Measurements from ENCODE around the gene CATSPERD.
A peak's percentile ranks its signal among the peaks of the same experiment; 100 is the strongest.

The CATSPERD gene

GRCh38 chr19:5719961-5720790, at the start of gene CATSPERD, which contains the start of gene LONP1:
TSS of gene CATSPERD (plus strand) at chr19:5720637. CDS start at chr19:5720738, 101 bp downstream.
TSS of gene LONP1 (minus strand) at chr19:5720146. CDS start at chr19:5720132, 14 bp downstream.
- peak; percentile 99 for DNase-seq

- DNase-seq: no peak
Observed at GRCh38 chr19:5671600-5671999, 48.8 kb upstream of the CATSPERD start.

- no peak for DNase-seq
Observed at GRCh38 chr19:5672708-5673459, 47.6 kb upstream of the CATSPERD start.

- no peak for DNase-seq
Observed at GRCh38 chr19:5673752-5674151, 46.7 kb upstream of the CATSPERD start.

GRCh38 chr19:5674714-5675113, 45.7 kb upstream of the CATSPERD start:
- no peak for DNase-seq

GRCh38 chr19:5676105-5676771, 44.2 kb upstream of the CATSPERD start:
- no peak for DNase-seq

- DNase-seq: no peak
Observed at GRCh38 chr19:5676772-5677105, 43.7 kb upstream of the CATSPERD start.

- no peak for DNase-seq
Observed at GRCh38 chr19:5677136-5677535, 43.3 kb upstream of the CATSPERD start.

- no peak for DNase-seq
Observed at GRCh38 chr19:5677580-5677979, 42.9 kb upstream of the CATSPERD start.

GRCh38 chr19:5678071-5678718, 42.2 kb upstream of the CATSPERD start:
- DNase-seq: no peak

GRCh38 chr19:5679289-5680083, 41.0 kb upstream of the CATSPERD start:
- DNase-seq: no peak

- DNase-seq: no peak
Observed at GRCh38 chr19:5680084-5680436, 40.4 kb upstream of the CATSPERD start.

- DNase-seq: peak; percentile 98
Observed at GRCh38 chr19:5680437-5681368, 39.7 kb upstream of the CATSPERD start, which contains the start of the genes HSD11B1L and MICOS13. TSS of gene HSD11B1L (plus strand) at chr19:5681027. CDS start at chr19:5684833, 3,806 bp downstream. TSS of gene MICOS13 (minus strand) at chr19:5680516. CDS start at chr19:5680486, 30 bp downstream.

GRCh38 chr19:5681391-5682106, 38.9 kb upstream of the CATSPERD start:
- no peak for DNase-seq

- DNase-seq: no peak
Observed at GRCh38 chr19:5682107-5682482, 38.3 kb upstream of the CATSPERD start.

- no peak for DNase-seq
Observed at GRCh38 chr19:5683177-5683886, 37.1 kb upstream of the CATSPERD start.

GRCh38 chr19:5684694-5685430, 35.6 kb upstream of the CATSPERD start:
- DNase-seq: no peak

- no peak for DNase-seq
Observed at GRCh38 chr19:5686326-5686646, 34.2 kb upstream of the CATSPERD start.
